NT2/D1 (cell line): ENCODE data around the gene FNDC3B.

Source experiments
- SUZ12 ChIP-seq: IDR thresholded peaks from 2 replicates; pipeline ENCODE4 v1.6.1; 2011; ENCODE audit not compliant: insufficient read length, insufficient read depth; ENCODE audit errors: extremely low read depth
- YY1 ChIP-seq: IDR thresholded peaks from 2 replicates; pipeline ENCODE4 v1.6.1; 2011; ENCODE audit not compliant: insufficient read length, insufficient read depth
- ZNF274 ChIP-seq: IDR thresholded peaks from 2 replicates; pipeline ENCODE4 v1.6.1; 2011; ENCODE audit warnings: mild to moderate bottlenecking, low read depth, low read length

DNA sequence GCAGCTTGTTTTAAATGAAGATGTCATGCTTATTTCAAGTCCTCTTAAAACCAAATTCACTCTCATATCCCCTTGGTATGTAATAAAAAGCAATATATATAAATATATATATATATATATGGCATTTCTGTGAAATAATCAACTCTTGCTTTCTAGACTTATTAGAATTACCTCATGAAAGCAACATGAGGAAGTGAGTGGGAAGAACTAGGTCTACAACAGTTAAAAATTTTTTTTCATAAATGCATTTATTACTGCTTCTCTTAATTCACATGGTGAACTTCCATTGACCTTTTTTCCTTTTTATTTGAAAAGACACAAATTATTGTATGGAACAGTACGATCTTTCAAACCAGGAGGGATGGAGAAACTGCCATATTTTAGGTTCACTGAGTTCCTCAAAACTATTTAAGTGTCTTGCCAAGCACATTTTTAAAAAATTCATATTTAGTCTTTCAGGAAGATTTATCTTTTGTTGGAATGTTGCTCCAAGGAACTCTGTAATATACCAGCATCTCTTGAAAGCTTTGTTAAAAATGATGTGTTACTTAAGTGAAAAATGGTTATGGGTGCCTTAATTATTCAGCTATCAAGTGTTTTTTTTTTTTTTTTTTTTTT is 223.7 kb downstream of the FNDC3B start:
- TF ChIP-seq YY1 (no peak), SUZ12 (no peak), ZNF274 (no peak)
